HCEC 1CT (cell line): ENCODE data around the gene TBC1D24.

ENCODE experiments used
- DNase-seq: peaks from one replicate; pipeline ENCODE4 v3.0.0-alpha.2; 2017

TBC1D24 gene

DNA sequence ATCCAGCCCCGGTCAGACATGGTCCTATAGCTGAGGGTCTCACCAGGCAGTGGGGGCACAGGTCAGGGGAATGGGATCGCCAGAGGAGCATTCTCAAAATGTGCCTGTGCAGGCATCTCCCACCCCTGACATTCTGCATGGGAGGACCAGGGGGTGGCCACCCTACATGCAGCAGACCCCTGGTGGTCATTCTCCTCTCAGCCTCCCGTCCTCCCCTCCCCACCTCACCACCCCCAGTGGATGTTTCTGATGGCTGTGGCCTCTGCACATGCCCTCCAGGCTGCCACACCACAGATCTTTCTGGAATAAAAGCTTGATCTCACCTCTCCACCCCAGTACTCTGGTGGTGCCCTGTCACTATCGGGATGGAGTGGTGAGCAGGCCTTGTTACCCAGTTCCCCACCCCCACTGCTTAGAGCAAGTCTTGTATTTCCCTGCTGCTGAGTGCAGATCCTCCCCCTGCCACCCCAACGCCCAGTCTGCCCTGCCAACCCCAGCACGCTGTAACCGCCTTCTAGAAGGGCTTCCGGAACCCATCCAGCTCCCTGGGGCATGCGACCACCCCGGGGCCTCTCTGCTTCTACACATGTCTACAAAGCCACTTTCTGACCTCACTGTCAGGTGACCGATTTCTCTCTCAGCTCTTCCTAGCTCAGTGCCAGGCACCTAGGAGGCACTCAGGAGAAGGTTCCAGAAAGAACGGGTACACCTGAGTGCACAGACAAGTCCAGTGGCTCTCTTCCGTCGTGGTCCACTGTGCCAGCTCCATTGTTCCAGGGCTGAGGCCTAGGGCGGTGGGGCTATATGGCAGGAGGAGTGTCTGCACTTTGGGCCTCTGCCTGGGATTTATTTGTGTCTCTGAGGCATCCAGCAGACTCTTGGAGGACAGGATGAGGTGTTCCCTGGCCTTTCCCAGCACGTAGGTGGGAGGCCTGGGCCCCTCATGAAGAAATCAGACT is 9.3 kb downstream of the TBC1D24 start:
- no peak for DNase-seq

DNA sequence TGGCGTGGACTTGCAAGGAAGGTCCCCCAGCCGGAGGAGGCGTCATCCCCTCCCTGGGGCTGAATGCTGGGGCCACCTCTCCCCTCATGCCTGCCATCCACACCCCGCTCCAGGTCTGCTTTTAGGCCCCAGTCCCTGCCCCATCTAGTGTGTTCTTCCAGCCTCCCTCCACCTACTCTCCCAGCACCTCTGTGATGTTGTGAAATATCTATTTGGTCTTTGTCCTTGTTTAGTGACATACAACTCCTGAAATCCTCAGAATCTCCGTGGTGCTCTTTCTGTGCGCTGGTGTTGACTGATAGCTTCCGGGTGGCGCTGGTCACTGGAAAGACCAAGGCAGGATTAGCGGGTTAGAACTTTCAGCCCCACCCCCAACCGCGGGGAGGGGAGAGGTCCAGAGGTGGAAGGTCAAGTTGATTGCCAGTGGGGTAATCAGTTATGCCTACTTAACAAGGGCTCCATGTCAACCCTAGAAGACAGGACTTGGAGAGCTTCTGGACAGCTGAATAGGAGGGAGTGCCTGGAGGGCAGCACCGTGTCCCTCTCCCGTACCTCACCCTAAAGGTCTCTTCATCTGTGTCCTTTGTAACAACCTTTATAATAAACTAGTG is 10.1 kb downstream of the TBC1D24 start:
- no peak for DNase-seq

DNA sequence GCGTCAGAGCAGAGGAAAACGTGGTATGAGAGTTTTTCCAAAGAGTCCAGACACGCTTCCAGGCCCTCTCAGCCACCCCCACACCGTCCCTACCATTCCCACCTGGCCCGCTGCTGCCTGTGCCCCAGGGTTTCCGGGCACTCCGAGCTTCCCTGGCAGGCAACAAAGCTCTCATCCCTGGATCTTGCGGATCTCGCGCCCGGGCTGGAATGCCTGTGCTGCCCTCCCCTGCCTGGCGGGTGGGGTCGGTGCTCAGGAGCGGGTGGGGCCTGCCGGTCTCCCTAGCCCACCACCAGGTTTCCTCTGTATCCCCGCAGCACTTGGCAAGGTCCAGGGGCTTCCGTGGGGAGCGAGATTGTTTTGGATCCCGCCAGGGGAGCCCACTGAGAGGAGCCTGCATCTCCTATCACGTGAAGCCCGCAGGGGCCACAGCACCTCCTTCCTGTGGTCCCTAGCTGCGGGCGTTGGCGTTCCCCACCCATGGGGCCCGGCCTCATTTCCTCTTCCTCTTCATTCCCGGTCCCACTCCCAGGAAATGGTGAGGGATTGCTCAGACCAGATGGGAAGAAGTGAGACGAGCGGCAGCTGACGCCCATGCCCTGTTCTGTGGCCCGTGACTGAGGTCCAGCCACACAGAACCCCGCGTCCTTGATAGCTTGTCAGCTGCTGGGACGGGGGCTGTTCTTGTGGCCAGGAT is 11.0 kb downstream of the TBC1D24 start:
- no peak for DNase-seq

DNA sequence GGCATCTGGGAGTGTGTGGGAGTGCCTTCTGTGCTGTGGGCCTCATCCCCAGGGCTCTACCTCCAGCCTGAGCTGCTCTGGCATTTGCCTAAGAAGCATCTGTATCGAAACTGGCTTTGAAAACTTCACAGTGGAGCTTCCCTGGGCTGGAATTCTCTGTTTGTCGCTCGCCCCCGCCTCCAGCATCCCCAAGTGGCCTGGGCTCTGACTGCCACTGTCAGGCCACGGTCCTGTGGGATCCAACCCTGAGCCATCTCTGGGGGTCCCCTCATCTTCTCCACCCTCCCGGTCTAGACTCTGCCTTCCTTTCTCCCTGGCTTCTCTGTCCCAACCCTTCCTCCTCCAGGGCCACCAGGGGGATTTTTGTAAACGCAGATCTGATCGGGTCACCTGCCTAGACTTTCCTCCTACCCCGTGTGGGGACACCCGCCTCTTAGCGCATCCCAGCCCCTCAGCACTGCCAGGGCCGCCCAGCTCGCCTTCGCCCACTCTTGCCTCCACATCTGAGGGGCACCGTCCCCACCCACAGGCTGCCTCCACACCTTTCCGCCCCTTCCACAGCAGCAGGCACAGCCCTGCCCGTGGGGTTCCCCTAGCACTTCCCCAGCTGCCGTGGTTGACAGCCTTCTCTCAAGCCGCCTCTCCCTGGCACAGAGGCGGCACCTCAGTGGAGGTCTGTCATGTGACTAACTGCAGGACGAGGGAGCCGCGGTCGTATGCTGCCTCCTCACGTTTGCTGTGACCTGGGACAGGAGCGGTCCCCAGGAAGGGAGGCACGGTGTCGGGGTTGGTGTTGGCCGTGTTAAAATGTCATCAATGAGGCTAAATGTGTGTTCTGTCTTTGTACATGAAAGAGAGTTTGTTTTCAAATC is 12.0 kb downstream of the TBC1D24 start:
- DNase-seq: no peak

DNA sequence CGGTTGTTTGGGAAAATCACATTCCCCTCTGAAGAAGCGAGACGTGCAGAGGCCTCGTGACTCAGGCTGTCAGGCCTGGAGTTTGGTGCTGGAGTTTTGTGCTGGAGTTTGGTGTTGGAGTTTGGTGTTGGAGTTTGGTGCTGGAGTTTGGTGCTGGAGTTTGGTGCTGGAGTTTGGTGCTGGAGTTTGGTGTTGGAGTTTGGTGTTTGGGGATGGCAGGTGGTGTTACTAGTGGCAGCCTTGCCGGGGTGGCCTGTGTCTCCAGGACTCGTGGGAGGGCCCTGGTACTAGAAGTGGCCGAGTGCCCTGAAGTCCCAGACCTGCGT is 12.6 kb downstream of the TBC1D24 start:
- no peak for DNase-seq

DNA sequence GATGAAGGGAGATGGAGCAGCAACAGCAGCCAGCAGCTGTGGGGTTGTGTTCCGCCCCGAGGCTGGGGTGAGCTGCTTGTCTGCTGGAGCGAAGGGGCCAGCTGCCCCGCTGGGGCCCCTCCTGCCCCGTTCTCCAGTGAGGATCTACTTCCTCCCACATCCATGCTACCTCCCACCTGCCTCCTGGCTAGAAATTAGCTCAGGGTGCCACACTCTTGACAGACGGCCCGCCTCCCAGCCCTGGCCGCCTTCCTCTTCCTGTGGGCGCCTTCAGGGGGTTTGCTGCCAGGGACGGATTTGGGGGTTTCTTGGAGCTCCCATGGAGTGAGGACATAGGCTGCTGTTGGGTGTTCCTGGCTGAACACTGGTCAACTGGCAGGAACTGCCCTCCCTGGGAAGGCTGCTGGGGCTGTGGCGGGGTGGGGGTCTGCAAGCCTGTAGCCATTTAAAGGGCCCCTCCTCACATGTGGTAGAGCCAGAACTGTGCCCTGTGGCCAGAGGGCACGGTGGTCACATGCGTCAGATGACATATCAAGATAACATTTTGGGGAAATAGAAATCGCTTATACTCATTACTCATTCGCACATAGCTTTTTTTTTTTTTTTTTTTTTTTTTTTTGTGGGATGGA is 13.1 kb downstream of the TBC1D24 start:
- DNase-seq: no peak

DNA sequence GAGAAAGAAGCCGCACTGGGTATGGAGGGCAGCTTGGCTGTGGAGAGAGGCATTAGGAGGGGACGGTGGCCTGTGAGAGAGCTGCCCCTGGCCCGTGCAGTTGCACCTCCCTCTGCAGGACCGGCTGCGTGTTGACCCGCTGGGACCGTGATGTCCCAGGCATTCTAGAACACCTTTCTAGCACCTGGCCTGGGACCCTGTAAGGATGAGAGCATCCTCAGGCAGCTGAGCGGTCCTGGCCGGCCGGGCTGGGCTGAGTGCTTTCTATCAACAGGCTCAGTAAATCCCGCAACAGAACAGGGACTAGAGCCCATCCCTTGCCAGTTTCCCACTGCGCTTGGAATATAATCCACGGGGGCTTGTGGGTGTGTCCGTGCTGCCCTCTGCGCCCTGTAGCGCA is 14.7 kb downstream of the TBC1D24 start:
- DNase-seq: no peak

DNA sequence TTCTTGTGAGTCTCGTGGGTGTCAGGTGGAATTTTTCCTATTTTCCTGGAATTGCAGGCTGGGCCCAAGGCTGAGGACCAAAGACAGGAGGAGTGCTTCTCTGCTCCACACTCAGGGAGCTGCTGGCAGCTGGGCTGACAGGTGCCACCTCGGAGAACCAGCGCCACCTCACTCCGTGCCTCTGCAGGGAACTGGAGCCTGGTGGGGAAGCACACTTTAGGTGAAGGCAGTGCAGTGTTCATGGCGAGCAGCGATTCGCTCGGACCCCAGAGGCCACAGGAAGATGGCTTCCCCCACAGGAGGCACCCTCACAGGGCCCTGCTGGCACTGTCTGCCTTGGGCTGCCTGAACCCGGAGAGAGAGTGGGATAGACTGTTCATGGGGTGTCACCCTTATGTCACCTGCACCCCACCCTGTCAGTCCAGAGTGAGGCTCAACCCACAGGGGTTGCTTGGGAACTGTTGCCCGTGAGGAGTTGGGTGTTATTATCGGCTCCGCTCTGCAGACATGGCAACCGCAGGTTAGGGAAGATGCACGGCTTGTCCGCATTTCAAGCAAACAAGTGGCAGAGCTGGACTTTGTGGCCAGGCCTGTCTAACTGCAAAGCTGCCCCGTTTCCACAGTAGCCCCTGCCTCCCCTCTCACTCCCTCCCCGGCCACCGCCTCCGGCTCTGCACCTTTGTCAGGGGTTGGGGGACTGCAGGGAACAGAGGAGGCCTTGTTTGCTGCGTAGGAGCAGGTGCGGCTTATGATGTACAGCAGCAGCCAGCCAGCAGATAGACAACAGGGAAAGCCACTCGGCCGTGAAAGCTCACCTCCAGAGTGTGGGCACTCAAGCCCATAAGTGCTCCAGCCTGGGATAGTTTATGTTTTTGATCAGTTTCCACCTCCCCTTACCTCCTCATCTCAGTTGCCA is 15.5 kb downstream of the TBC1D24 start:
- no peak for DNase-seq

DNA sequence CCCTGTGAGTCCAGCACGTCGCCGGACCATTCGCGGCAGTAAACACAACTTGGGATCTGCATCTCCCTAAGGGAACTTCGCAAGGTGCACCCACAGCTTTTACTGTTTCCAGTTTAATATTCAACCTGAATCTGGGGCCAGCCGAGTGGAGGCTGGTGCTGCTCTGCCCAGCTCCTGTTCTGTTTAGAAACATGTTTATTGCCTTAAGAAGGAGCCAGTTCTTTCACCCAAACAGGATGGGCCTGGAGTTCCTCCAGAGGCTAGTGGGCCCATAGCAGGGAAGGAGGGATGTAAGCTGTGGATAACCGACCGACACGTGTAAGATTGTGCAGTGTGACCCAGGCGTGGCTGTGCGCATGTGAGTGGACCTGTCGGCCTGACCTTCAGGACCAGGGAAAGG is 17.4 kb downstream of the TBC1D24 start:
- DNase-seq: no peak

DNA sequence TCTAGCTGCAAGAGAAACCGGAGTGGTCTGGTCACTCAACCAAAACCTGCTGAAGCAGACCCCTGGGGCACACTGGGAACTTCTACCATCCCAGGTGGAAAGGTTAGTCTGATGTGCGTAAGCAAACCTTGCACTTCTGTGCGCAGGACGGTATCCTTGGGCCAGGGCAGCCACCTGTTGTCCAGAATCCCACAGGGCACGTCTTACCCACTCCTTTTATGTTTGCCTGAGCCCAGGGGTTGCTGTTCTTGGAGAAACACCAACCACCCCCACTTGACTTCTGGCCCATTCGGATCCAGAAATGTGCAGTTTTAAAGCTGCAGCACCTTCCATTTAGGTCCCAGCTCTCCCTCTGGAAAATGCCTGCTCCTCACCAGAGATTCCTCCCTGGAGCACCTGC is 18.7 kb downstream of the TBC1D24 start:
- no peak for DNase-seq

DNA sequence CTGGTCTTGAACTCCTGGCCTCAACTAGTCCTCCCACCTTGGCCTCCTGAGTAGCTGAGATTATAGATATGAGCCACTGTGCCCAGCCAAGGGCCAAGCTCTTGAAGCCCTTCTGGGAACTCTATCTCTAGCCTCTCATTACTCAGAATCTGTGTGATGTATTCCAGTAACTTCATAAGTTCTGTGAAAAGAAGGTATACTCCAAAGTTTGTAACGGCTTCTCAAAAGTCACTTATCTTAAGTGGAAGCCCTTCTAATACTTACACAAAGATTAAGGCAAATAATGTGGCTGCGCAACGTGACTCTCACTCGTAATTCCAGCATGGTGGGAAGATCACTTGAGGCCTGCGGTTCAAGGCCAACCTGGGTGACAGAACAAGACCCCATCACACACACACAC is 19.7 kb downstream of the TBC1D24 start:
- no peak for DNase-seq

DNA sequence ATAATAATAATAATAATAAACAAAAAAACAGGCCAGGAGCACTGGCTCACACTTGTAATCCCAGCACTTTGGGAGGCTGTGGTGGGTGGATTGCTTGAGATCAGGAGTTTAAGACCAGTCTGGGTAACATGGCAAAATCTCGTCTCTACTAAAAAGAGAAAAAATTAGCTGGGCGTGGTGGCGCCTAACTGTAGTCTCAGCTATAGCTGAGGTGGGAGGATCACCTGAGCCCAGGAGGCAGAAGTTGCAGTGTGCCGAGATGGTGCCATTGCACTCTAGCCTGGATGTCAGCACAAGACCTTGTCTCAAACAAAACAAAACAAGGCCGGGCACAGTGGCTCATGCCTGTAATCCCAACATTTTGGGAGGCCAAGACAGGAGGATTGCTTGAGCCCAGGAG is 20.1 kb downstream of the TBC1D24 start:
- no peak for DNase-seq

DNA sequence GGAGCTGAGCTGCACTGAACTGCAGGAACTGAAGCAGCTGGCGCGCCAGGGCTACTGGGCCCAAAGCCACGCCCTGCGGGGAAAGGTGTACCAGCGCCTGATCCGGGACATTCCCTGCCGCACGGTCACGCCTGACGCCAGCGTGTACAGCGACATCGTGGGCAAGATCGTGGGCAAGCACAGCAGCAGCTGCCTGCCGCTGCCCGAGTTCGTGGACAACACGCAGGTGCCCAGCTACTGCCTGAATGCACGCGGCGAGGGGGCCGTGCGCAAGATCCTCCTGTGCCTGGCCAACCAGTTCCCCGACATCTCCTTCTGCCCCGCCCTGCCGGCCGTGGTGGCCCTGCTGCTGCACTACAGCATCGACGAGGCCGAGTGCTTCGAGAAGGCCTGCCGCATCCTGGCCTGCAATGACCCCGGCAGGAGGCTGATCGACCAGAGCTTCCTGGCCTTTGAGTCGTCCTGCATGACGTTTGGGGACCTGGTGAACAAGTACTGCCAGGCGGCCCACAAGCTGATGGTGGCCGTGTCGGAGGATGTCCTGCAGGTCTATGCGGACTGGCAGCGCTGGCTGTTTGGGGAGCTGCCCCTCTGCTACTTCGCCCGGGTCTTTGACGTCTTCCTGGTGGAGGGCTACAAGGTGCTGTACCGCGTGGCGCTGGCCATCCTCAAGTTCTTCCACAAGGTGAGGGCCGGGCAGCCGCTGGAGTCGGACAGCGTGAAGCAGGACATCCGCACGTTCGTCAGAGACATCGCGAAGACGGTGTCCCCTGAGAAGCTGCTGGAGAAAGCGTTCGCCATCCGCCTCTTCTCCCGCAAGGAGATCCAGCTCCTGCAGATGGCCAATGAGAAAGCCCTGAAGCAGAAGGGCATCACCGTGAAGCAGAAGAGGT is 21.5 kb downstream of the TBC1D24 start:
- DNase-seq: no peak

DNA sequence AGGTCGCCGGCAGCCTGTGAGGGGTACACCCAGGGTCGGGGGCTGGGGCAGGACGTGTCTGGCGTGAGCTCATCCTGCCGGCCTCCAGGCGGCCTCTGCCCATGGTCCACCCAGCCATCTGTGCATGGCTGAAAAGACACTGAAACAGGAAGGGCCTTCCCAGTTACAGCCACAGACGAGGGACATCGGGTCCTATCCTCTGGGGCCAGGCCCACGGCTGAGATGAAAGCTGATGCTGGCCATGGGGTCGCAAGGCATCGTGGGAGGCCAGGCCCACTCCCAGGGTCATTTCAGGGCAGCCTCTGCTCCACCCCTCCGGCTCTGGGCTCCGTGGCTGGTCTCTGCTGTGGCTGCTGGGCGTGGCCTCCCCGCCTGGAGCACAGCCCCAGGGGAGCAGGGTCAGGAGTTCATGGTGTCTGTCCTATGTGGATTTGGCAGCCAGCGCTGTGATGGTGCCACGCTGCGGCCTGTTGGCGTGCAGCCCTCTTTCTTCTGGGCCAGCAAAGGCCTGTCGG is 22.2 kb downstream of the TBC1D24 start:
- no peak for DNase-seq

DNA sequence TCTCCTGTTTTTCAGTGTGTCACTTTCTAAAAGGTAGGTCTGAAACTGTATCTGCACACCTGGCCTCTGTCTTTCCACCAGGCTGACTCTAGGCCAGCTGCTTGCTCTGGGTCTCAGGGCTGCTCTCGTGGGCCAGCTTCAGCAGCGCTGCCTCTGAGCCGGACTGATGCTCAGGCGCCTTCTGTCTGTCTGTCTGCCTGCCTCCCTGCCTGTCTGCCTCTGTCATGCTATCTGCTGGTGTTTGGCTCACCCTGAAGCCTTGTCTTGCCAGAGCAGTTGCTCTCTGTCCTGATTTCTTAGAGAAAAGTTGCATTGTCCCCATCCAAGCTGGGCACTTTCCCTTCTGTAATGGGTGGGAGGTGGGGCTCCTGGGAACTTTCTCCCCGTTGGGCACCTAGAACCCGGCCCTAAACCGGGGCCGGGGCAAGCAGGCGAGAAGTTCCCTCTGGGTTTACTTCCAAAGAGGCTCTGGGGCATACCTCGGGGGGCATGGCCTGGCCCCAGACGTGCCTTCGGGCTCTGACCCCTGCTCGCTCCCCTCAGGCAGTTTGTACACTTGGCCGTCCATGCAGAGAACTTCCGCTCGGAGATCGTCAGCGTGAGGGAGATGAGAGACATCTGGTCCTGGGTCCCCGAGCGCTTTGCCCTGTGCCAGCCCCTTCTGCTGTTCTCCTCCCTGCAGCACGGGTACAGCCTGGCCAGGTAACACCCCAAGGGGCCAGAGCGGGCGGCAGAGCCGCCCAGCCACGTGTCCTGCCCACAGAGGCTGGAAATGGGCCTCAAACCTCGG is 23.0 kb downstream of the TBC1D24 start:
- DNase-seq: no peak

DNA sequence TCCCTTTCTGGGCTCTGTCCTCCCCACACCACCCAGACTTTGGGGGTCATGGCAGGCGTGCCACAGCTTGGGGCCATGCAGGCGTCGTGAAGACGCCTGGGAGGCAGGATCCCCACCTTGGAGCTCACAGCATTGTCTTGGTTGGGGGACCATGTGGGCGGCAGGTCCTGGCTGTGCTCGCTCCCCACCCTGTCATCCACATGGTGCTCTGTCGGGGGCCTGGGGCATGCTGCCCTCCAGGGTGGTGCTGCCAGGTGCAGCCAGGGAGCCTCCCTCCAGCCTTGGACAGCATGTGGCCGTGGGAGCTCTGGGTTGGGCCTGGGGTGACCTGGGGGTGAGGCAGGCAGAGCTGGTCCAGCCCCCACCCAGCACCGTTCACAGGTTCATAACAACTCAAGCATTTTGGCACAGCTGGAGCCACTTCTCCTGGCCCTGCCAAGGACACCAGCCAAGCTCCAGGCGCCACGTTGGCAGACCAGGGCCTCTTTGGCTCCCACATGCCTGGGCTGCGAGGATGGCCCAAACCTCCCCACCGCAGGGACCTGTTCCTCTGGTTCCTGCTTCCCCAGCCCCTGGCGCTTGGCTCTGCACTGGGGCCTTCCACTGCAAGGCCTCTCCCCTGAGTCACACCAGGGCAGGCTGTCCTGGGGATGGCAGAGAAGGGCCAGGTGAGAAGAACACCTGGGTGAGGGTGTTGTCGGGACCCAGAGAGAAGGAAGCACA is 23.8 kb downstream of the TBC1D24 start:
- no peak for DNase-seq

DNA sequence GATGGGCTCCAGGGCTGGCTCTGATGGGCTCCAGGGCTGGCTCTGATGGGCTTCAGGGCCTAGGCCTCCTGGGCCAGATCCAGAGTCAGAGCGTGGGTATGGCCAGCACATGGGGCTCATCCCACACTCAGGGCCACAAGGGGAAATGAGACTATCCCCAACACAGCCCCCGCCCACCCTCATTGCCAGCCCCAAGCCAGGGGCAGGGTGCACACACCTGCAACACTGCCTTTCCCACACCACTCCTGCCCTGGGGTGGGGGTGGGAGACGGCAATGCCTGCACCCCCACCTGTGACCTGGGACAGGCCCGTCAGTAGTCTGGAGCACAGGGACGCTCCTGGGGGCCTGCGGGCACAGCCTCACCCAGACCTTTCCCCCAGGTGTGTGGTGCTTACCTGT is 24.5 kb downstream of the TBC1D24 start:
- no peak for DNase-seq

DNA sequence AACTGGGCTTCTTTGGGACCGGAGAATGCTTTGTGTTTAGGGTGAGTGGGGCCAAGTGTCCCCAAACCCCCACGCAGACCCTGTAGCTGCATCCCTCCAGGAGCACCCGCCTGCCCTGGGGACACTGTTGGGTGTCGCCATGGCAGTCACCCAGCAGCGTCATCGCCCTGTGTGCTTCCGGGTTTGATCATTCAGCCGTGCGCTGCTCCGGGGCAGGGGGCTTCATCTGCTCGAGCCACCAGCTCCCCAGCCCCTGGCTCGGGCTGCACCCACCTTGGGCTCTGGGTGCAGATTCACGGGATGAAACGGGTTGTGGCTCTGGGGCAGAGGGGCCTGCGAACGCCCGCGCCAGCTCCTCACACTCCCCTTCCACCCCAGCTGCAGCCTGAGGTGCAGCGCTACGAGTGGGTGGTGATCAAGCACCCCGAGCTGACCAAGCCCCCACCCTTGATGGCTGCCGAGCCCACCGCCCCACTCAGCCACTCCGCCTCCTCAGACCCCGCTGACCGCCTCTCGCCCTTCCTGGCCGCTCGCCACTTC is 25.0 kb downstream of the TBC1D24 start:
- no peak for DNase-seq
